ENCODE data around the gene KIAA0319L. TPM values are rescaled to one million over a fixed set of nuclear protein-coding genes. Genes with fewer than 3 reads are reported as not detected.

KIAA0319L gene
- total RNA-seq, 1 donor from 2014 or later, result 44.9 TPM

DNA sequence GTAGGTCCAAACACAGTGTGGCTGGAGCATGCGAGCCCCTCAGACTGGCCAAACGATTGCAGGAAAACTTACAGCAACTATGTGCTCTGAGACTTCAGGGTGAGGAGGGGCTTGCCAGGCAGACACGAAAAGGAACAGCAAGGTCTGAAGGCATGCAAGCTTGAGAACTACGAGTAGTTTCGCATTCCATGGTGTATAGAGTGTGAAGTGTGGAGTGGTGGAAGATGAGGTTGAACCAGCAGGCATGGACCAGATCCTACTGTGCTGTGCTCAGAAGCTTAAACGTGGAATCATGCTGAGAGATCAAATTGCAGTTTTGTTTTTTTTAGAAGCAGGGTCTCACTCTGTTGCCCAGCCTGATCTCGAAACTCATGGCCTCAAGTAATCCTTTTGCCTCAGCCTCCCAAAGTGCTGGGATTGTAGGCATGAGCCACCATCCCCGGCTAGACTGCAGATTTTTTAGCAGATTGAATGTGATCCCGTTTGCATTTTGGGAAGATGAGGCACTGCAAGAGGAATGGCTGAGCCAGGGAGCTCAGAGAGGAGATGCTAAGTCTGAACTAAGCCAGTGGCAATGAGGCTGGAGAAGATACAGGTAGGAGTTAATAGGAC lies 10.8 kb upstream of the KIAA0319L start:
- Mint-ChIP-seq H3K9me3 (ENCODE audit: unreplicated experiment) (no peaks in the 10 kb centered on the region), H3K4me3 (ENCODE audit: unreplicated experiment) (no peak overlapping the region), H3K27me3 (ENCODE audit: unreplicated experiment) (peaks cover 13% of the 10 kb centered on the region), H3K36me3 (ENCODE audit: unreplicated experiment) (peaks cover 8% of the 10 kb centered on the region), H3K4me1 (ENCODE audit: unreplicated experiment) (peaks cover 13% of the 10 kb centered on the region), H3K27ac (ENCODE audit: unreplicated experiment) (no peak overlapping the region)
- TF ChIP-seq, protein P1, sequence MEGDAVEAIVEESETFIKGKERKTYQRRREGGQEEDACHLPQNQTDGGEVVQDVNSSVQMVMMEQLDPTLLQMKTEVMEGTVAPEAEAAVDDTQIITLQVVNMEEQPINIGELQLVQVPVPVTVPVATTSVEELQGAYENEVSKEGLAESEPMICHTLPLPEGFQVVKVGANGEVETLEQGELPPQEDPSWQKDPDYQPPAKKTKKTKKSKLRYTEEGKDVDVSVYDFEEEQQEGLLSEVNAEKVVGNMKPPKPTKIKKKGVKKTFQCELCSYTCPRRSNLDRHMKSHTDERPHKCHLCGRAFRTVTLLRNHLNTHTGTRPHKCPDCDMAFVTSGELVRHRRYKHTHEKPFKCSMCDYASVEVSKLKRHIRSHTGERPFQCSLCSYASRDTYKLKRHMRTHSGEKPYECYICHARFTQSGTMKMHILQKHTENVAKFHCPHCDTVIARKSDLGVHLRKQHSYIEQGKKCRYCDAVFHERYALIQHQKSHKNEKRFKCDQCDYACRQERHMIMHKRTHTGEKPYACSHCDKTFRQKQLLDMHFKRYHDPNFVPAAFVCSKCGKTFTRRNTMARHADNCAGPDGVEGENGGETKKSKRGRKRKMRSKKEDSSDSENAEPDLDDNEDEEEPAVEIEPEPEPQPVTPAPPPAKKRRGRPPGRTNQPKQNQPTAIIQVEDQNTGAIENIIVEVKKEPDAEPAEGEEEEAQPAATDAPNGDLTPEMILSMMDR (IDR thresholded peaks at IDR 0.05), result no peak
- DNase-seq (ENCODE audit: extremely low spot score, unreplicated experiment), result no peak

DNA sequence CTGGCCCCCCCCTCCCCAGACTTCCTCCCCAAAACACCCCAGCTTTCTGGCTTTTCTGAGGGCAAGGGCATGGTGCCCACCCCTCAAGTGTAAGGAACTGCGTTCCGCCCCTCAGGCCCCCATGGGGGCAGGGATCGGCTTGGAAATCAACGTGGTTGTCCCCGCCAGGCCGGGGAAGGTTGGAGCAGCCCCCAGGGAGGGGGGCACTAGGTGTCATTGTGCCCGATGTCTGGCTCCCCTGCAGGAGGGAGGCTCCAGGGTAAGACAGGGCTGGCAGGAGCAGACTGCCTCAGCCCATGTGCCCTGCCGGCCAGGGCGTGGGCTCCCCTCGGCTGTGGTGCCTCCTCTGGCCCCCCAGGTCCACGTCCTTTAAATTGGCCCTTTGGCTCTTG lies 8.5 kb upstream of the KIAA0319L start:
- peaks cover 14% of the 10 kb centered on the region for H3K36me3 Mint-ChIP-seq (ENCODE audit: unreplicated experiment)
- no peak overlapping the region for H3K4me3 Mint-ChIP-seq (ENCODE audit: unreplicated experiment)
- H3K4me1 Mint-ChIP-seq (ENCODE audit: unreplicated experiment), result peaks cover 13% of the 10 kb centered on the region
- H3K9me3 Mint-ChIP-seq (ENCODE audit: unreplicated experiment), result no peaks in the 10 kb centered on the region
- DNase-seq (ENCODE audit: extremely low spot score, unreplicated experiment), result no peak
- H3K27me3 Mint-ChIP-seq (ENCODE audit: unreplicated experiment), result peaks cover 4% of the 10 kb centered on the region
- no peak overlapping the region for H3K27ac Mint-ChIP-seq (ENCODE audit: unreplicated experiment)
- TF ChIP-seq, protein P1 (IDR thresholded peaks at IDR 0.05), result no peak

DNA sequence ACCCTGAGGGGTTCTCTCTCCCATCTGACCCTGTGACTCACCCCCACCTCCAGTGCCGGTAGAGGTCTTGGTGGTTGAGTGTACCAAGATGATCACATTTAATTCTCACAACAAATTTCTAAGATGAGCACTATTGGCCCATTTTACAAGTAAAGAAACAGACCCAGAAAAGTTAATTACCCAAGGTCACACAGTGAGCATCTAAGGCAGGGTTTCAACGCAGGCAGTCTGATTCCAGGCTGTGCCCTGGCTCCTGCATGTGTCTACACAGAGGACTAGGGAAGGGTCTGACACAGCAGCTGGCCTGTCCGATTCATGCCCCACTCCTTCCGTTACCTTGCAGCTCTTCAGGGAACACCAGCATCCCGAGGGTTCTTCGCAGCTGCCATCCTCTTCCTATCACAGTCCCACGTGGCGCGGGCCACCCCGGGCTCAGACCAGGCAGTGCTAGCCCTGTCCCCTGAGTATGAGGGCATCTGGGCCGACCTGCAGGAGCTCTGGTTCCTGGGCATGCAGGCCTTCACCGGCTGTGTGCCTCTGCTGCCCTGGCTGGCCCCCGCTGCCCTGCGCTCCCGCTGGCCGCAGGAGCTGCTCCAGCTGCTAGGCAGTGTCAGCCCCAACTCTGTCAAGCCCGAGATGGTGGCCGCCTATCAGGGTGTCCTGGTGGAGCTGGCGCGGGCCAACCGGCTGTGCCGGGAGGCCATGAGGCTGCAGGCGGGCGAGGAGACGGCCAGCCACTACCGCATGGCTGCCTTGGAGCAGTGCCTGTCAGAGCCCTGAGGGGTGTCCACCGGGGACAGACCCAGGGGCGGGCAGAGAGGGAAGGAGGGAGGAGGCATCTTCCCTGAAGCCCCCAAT lies 7.9 kb upstream of the KIAA0319L start:
- no peaks in the 10 kb centered on the region for H3K9me3 Mint-ChIP-seq (ENCODE audit: unreplicated experiment)
- no peak for DNase-seq (ENCODE audit: extremely low spot score, unreplicated experiment)
- peaks cover 13% of the 10 kb centered on the region for H3K4me1 Mint-ChIP-seq (ENCODE audit: unreplicated experiment)
- H3K4me3 Mint-ChIP-seq (ENCODE audit: unreplicated experiment), result no peak overlapping the region
- H3K36me3 Mint-ChIP-seq (ENCODE audit: unreplicated experiment), result peaks cover 14% of the 10 kb centered on the region
- no peak overlapping the region for H3K27ac Mint-ChIP-seq (ENCODE audit: unreplicated experiment)
- TF ChIP-seq, protein P1 (IDR thresholded peaks at IDR 0.05), result no peak
- no peaks in the 10 kb centered on the region for H3K27me3 Mint-ChIP-seq (ENCODE audit: unreplicated experiment)

DNA sequence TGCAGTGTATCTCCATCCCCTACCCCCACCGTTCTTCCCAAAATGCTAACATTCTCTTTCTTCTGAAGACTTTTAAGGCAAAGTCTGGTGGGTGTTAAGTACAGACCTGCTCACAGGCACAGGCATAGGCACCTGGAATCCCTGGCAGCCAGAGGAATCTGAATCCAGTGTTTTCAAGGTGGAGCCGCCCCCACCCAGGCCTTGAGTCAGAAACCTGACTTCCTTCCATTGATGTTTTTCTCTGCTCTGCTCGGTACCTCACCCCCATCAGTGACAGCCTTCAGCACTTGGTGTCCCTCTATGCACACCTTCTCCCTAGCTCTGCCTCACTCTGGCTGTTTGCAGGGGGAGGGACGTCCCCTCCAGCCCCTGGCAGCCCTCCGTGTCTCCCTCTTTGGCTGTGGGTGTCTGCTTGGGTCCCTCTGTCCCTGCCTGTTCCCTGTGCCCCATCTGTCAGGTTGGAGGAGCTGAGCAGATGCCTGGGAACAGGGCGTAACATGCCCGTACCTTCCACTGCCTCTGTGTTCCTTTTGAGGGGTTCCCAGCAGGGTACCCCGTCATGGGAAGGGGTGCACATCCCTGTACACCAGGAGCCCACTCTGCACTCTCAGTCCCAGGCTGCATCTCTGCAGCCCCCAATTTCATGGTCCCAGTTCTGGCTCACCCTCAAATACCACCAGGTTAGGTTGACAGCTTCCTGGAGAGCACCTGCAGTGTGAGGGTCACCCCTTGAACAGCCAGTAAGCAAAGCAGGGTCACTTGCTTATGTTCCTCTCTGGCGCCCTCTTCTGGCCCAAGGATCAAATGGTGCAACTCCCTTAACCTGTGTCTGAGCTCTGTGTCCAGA lies 7.1 kb upstream of the KIAA0319L start:
- TF ChIP-seq, protein P1 (IDR thresholded peaks at IDR 0.05), result peak; percentile 87
- H3K36me3 Mint-ChIP-seq (ENCODE audit: unreplicated experiment), result peaks cover 14% of the 10 kb centered on the region
- H3K27ac Mint-ChIP-seq (ENCODE audit: unreplicated experiment), result no peak overlapping the region
- no peaks in the 10 kb centered on the region for H3K27me3 Mint-ChIP-seq (ENCODE audit: unreplicated experiment)
- no peak for DNase-seq (ENCODE audit: extremely low spot score, unreplicated experiment)
- peaks cover 18% of the 10 kb centered on the region for H3K4me1 Mint-ChIP-seq (ENCODE audit: unreplicated experiment)
- no peaks in the 10 kb centered on the region for H3K9me3 Mint-ChIP-seq (ENCODE audit: unreplicated experiment)
- H3K4me3 Mint-ChIP-seq (ENCODE audit: unreplicated experiment), result no peak overlapping the region

Data from osteocyte (in vitro differentiated cells).